Sigmoid colon (tissue), 3 donors: Measurements from ENCODE around the gene CWH43.

Source experiments
- POLR2A ChIP-seq, 2 donors: fragments of 450-650 bp; IDR thresholded peaks; one replicate each; pipeline ENCODE4 v1.6.1; 2016; ENCODE audit warnings: antibody characterized with exemption in 2 of 2, mild to moderate bottlenecking in 2 of 2, moderate library complexity in 2 of 2
- TF ChIP-seq, protein P1 (sequence below), 4 experiments: fragments of 450-650 bp in 3 of 4; fragments of 200-600 bp in 1 of 4; IDR thresholded peaks; one replicate each; pipeline ENCODE4 v1.5.1; 2016 to 2019; ENCODE audit warnings: antibody characterized with exemption in 4 of 4, mild to moderate bottlenecking in 3 of 4, moderate library complexity in 2 of 4

DNA sequence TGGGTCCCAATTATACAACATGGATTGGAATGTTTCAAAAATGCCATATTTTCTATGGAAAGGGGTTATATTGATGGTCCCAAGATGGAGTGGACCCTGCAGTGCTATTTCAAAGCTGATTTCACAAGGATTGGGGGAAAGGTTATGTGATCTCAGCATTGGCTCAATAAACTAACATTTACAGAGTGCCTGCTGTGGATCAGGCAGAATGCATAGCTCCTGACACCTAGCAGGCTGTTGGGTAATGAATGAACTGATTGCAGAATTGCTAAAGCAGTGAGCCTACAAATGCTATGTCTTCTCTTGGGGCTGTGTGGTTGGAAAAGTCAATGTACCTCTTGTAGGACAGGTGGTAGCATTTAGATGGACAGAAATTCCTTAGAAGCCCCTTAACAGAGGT lies 16.9 kb downstream of the CWH43 start:
- no peak for TF ChIP-seq POLR2A (IDR thresholded peaks at IDR 0.05)
- TF ChIP-seq, protein P1, sequence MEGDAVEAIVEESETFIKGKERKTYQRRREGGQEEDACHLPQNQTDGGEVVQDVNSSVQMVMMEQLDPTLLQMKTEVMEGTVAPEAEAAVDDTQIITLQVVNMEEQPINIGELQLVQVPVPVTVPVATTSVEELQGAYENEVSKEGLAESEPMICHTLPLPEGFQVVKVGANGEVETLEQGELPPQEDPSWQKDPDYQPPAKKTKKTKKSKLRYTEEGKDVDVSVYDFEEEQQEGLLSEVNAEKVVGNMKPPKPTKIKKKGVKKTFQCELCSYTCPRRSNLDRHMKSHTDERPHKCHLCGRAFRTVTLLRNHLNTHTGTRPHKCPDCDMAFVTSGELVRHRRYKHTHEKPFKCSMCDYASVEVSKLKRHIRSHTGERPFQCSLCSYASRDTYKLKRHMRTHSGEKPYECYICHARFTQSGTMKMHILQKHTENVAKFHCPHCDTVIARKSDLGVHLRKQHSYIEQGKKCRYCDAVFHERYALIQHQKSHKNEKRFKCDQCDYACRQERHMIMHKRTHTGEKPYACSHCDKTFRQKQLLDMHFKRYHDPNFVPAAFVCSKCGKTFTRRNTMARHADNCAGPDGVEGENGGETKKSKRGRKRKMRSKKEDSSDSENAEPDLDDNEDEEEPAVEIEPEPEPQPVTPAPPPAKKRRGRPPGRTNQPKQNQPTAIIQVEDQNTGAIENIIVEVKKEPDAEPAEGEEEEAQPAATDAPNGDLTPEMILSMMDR (IDR thresholded peaks at IDR 0.05) = no peak
